Measurements from ENCODE around the gene TMEM217. TPM values are rescaled to one million over a fixed set of nuclear protein-coding genes. Genes with fewer than 3 reads are reported as not detected.

The TMEM217 gene
- total and polyA plus RNA-seq, 2 of the 8 experiments (the other 6 are each of a cell fraction or from before 2014, with no cell fraction given): 0.60 to 1.1 TPM

GRCh38 chr6:37162740-37163139, 95.2 kb downstream of the TMEM217 start:
- no peak overlapping the region for H2BK12ac ChIP-seq (ENCODE audit: low read depth, low read length)
- H3K23me2 ChIP-seq (ENCODE audit: low read depth, low read length): no peaks in the 10 kb centered on the region
- FAIRE-seq (no peak), DNase-seq (ENCODE audit: low read depth in 1 of 2, low spot score in 2 of 2) (no peak)
- CTCF ChIA-PET (ENCODE audit: partially characterized antibody): interaction anchor here (0.6 to 1.4 kb wide), 5 partner anchors 11 to 126 kb away, joined by 3 to 7 read pairs (median 3); no protein-coding TSS in a partner anchor
- H4K91ac ChIP-seq (replicated peaks; ENCODE audit: insufficient read length, low read length): no peak overlapping the region
- no peaks in the 10 kb centered on the region for H3K36me3 ChIP-seq (ENCODE audit: control insufficient read depth in 2 of 4, insufficient read depth in 4 of 4, low read length in 3 of 4)
- no peak overlapping the region for H4K5ac ChIP-seq (ENCODE audit: insufficient read length, low read depth, low read length)
- 93% methylated on average over 4 of the region's 4 CpGs; no CpG with 5 or more reads in 1 of the 2 experiments for WGBS, 2 experiments (ENCODE audit: extremely low coverage in 1 of 2, insufficient coverage in 1 of 2, insufficient read length in 1 of 2, insufficient replicate concordance in 2 of 2, low coverage in 1 of 2, low lambda C conversion rate in 2 of 2, missing lambda C conversion rate in 1 of 2)
- no peak overlapping the region for H3K14ac ChIP-seq (ENCODE audit: insufficient read length)
- H3K9me3 ChIP-seq (ENCODE audit: insufficient read depth in 2 of 2, low read depth in 1 of 2, low read length in 1 of 2): no peaks in the 10 kb centered on the region
- H3K9ac ChIP-seq (replicated peaks in 1 of 4; ENCODE audit: extremely low read depth in 1 of 4, low read depth in 3 of 4, low read length in 3 of 4): no peak overlapping the region
- H3K27me3 ChIP-seq (replicated peaks in 1 of 4; ENCODE audit: control insufficient read depth in 3 of 4, extremely low read depth in 1 of 4, insufficient read depth in 3 of 4, low read length in 3 of 4): no peaks in the 10 kb centered on the region
- H4K8ac ChIP-seq (ENCODE audit: extremely low read depth, insufficient read depth, low read length): no peak overlapping the region
- POLR2A ChIA-PET (ENCODE audit: partially characterized antibody): interaction anchor here (1.3 to 27.8 kb wide), 3 partner anchors 10 to 37 kb away, joined by 4 to 1024 read pairs (median 5); no protein-coding TSS in a partner anchor
- H3K79me1 ChIP-seq (ENCODE audit: low read depth, low read length): no peaks in the 10 kb centered on the region
- H2BK20ac ChIP-seq (ENCODE audit: low read length): no peak overlapping the region
- H3K4me3 ChIP-seq (ENCODE audit: extremely low read depth in 1 of 4, insufficient read depth in 2 of 4, low read depth in 3 of 4, low read length in 4 of 4): no peak overlapping the region
- no peak overlapping the region for H3K18ac ChIP-seq (ENCODE audit: extremely low read depth, low read length)
- no peak overlapping the region for H3K4me2 ChIP-seq (ENCODE audit: insufficient read depth in 1 of 2, low read depth in 2 of 2, low read length in 2 of 2)
- no peak overlapping the region for H2AFZ ChIP-seq (ENCODE audit: low read length)
- H3K56ac ChIP-seq (replicated peaks; ENCODE audit: insufficient read length, low read depth, low read length): no peak overlapping the region
- no peak overlapping the region for H3K23ac ChIP-seq (ENCODE audit: insufficient read length)
- H3K4me1 ChIP-seq (replicated peaks in 1 of 4; ENCODE audit: control insufficient read depth in 3 of 4, insufficient read depth in 4 of 4, low read length in 3 of 4): no peaks in the 10 kb centered on the region
- no peak overlapping the region for H2AK5ac ChIP-seq (ENCODE audit: low read depth, low read length)
- H3K79me2 ChIP-seq (ENCODE audit: control insufficient read depth in 1 of 2, insufficient read depth in 2 of 2, low read length in 2 of 2): no peaks in the 10 kb centered on the region
- no peaks in the 10 kb centered on the region for H4K20me1 ChIP-seq (replicated peaks in 1 of 2; ENCODE audit: control insufficient read depth in 1 of 2, insufficient read depth in 2 of 2, low read length in 2 of 2)
- no peak overlapping the region for H2BK120ac ChIP-seq (replicated peaks; ENCODE audit: low read depth, low read length)
- H2BK5ac ChIP-seq (ENCODE audit: low read depth, low read length): no peak overlapping the region
- H2BK15ac ChIP-seq (ENCODE audit: low read length): no peak overlapping the region
- H3K27ac ChIP-seq (ENCODE audit: low read depth, low read length): no peak overlapping the region
- H3K4ac ChIP-seq (replicated peaks; ENCODE audit: insufficient read length, low read depth, low read length): no peak overlapping the region
- TF ChIP-seq CBX8 (IDR thresholded peaks at IDR 0.05; ENCODE audit: borderline replicate concordance, low read depth, low read length): no peak
- no peak for TF ChIP-seq RBBP5 (IDR thresholded peaks at IDR 0.05; ENCODE audit: borderline replicate concordance, low read depth, low read length)
- TF ChIP-seq KDM5A (IDR thresholded peaks at IDR 0.05; ENCODE audit: low read length): no peak
- no peak for TF ChIP-seq ATF3 (IDR thresholded peaks at IDR 0.05; ENCODE audit: insufficient read depth, low read depth, low read length)
- TF ChIP-seq FOSL1 (IDR thresholded peaks at IDR 0.05; ENCODE audit: insufficient read depth, low read depth, low read length): no peak
- no peak for TF ChIP-seq MAFK (IDR thresholded peaks at IDR 0.05; ENCODE audit: low read depth, low read length)
- TF ChIP-seq POLR2AphosphoS5 (IDR thresholded peaks at IDR 0.05; ENCODE audit: low read depth, low read length): no peak
- no peak for TF ChIP-seq BCL11A (IDR thresholded peaks at IDR 0.05; ENCODE audit: low read depth in 2 of 2, low read length in 2 of 2)
- TF ChIP-seq CHD2 (IDR thresholded peaks at IDR 0.05; ENCODE audit: low read length): no peak
- no peak for TF ChIP-seq EP300 (IDR thresholded peaks at IDR 0.05; ENCODE audit: borderline replicate concordance in 1 of 2, low read depth in 2 of 2, low read length in 2 of 2)
- no peak for TF ChIP-seq BACH1 (IDR thresholded peaks at IDR 0.05; ENCODE audit: low read length)
- no peak for TF ChIP-seq HDAC2 (IDR thresholded peaks at IDR 0.05; ENCODE audit: borderline replicate concordance in 1 of 2, low read depth in 2 of 2, low read length in 2 of 2)
- no peak for TF ChIP-seq MAX (IDR thresholded peaks at IDR 0.05)
